DMS153 (cell line): ENCODE data around the gene PRR15.

Source experiments
- DNase-seq: peaks from one replicate; lab custom pipeline; 2025; lab: John Stamatoyannopoulos, UW

PRR15 gene

DNA sequence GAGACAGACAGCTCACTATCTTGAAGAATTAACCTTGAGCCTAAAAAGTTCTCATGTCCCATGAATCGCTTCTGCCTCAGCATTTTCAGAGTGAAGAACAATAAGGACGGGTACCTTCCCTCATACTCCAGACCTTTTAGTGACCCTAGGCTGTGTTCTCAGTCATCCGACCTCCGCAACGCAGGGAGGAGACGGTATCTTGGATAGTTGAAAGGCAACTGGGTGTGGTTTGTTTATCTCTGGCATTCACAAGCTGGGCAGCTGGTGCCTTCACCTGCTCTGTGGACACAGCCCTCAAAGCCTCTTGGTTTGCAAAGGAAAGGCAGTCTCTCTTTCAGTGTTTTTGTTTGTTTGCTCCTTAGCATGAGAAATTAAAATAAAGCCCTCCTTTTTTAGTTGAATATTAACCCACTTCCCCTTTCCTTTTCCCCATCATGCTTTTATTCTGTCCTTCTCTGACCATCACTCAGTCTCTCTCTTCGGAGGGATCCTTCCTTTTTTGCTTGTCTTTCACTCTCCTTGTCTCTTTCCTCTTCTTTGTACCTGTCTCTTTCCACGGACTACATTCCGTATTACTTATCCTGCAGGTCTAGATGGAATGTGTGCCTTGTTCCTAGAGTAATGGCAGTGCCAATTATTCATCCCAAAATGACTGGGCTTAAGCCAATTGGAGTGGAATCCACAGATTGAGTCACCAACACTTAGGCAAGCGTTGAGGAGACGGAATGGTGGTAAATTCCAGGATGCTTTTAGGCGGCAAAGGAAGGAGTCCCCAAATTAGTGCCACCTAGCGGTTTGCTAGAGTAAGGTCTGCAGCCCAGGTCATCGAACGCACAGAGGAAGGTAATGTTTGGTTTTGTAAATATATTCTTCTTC is 45.8 kb downstream of the PRR15 start:
- DNase-seq = peak; percentile 85

DNA sequence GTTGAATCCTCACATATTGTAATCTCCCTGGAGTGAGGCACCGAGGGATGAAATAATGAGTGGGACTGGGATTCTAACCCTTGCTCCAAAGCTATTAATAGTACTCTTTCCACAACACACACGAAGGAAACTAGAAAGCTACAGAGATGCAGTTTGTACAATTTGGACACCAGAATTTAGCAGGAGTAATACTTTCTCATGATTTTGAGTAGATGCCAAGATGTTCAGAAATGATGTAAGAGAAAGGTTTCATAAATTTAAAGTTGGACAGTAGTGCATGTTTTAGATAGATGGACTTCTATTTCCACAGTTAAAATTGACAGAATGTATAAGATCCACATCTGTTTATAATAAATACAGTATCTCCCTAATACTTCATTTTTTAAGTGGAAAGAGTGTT is 46.5 kb downstream of the PRR15 start:
- no peak for DNase-seq

DNA sequence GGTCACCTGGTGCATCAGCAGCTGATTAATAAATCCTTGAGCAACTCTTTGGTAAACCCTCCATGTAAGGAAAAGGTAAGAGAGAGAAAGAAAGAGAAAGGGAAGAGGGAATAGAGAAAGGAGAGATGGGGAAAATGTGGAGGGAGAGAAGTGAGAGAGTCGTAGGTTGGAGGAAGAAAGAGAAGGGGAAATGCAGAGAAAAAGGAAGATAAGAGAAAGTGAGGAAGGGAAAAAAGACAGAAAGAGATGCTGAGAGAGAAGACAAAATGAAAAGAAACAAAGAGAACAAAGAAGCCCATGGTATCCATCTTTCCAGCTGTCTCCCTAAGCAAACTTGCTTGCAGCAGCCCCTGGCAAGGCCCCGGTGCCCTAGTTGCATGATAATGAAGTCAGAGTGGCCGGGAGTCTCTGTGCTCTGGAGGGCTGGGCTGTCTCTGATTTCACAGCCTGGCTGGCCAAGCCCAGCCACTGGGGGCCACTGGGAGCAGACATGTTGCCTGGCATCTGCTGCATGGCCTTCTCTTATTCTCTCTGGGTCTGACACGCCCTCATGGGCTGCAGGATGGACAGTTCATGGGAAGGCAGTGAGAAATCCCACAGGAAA is 48.4 kb downstream of the PRR15 start:
- DNase-seq = no peak

DNA sequence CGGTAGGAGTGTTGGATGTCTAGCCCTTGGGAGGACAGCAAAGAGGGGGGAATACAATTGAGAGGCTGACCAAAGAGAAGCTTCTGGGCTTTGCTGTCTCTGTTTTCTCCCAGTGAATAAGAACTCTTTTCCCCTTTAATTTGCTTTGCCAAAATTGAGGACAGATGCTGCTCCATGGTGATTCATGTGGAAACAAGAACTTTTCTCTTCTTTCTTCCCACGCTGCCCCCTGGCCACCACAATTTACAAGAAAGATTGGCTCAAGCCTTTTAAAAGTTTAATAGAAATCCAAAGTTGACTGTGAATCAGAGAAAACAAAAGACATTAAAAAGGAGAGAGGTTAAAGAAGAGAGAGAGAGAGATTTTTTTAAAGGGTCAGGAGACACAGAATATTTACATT is 49.0 kb downstream of the PRR15 start:
- no peak for DNase-seq

DNA sequence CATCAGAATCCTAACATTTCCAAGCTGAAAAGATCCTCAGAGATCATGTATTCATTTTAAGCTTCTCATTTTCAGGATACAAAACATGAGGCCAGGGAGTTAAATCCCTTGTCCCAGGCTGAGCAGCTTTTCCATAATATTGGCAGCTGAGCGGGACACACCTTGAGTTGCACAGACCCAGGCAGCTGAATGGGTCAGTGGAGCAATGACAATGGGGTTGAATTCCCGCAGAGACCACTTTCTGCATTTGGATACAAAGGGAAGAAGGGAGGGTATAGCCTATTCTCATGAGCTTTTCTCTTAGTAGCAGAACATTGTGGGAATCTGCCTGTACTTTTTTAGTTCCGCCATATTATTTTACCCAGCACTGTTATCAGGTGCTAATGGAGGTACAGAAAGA is 49.5 kb downstream of the PRR15 start:
- DNase-seq = no peak

DNA sequence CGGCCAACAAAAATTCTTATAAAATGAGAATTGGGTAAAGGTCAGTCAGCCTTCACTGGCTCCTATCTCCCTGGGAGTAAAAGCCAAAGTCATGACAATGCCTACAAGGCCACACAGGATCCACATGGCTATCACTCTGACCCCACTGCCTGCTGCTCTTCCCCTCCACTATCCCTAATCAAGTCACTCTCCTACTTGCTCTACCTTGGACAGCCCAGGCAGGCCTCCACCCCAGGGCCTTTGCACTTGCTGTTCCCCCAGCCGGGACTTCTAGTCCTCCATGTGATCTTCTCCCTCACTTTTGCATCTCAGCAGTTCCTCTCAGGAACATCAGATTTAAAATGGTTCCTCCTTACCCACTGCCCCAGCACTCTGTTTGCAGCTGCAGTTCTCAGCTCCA is 50.6 kb downstream of the PRR15 start:
- DNase-seq = no peak
